ENCODE measurements around the gene IGF2BP1.

The IGF2BP1 gene

DNA sequence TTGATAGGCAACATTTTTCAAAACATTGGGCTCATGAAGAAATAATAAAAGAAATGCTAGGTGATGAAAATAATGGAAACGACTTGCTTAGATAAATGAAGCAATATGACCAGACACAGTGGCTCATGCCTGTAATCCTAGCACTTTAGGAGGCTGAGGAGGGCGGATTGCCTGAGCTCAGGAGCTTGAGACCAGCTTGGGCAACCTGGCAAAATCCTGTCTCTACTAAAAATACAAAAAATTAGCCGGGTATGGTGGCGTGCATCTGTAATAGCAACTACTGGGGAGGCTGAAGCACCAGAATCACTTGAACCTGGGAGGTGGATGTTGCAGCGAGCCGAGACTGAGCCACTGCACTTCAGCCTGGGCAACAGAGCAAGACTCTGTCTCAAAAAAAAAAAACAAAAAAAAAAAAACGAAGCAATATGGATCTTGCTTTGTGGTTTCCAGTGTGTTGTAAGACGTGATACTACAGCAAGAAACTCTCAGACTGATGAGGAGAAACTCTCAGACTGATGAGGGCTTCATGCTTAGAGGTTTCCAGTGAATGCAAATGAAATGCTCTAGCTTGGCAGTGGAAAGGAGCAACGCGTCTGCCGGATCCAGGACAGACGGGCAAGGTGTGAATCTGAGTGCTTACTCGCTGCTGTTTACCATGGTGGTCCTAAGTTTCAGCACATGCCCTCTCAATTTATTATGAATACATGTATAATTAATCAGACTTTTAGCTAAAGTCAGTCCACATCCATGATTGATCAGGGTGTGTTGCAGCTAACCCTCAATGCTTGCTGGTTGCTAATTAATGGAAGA is 11.5 kb upstream of the IGF2BP1 start:
- no CpG with 5 or more reads among the region's 13 CpGs for WGBS, 2 donors (ENCODE audit: extremely low coverage in 2 of 2, insufficient read length in 2 of 2, insufficient replicate concordance in 1 of 2)
- H2AK5ac ChIP-seq (ENCODE audit: low read depth, low read length), result no peak overlapping the region
- H4K91ac ChIP-seq (ENCODE audit: low read depth, low read length, poor library complexity), result no peak overlapping the region
- H3K9ac ChIP-seq (ENCODE audit: low read depth, low read length, poor library complexity), result no peak overlapping the region
- H2AFZ ChIP-seq (ENCODE audit: low read length), result no peak overlapping the region
- H3K79me1 ChIP-seq (ENCODE audit: low read depth, low read length), result no peaks in the 10 kb centered on the region
- no peak overlapping the region for H3K14ac ChIP-seq (ENCODE audit: low read length)
- H3K9me3 ChIP-seq (replicated peaks in 1 of 2; ENCODE audit: control insufficient read depth in 2 of 2, insufficient read depth in 1 of 2, low read depth in 1 of 2, low read length in 2 of 2), result no peaks in the 10 kb centered on the region
- no peaks in the 10 kb centered on the region for H3K36me3 ChIP-seq (replicated peaks in 1 of 2; ENCODE audit: control insufficient read depth in 2 of 2, insufficient read depth in 2 of 2, low read length in 2 of 2)
- no peak for DNase-seq (ENCODE audit: low spot score)
- H3K4me3 ChIP-seq (ENCODE audit: low read length in 2 of 2), result no peak overlapping the region
- no peak overlapping the region for H3K4ac ChIP-seq (ENCODE audit: low read length)
- H3K18ac ChIP-seq (ENCODE audit: low read length), result no peak overlapping the region
- H2BK120ac ChIP-seq (ENCODE audit: low read depth, low read length), result no peak overlapping the region
- H2BK15ac ChIP-seq (ENCODE audit: low read length), result peak overlapping the region; percentile 26
- no peak overlapping the region for H4K8ac ChIP-seq (ENCODE audit: low read depth, low read length)
- H2BK5ac ChIP-seq (ENCODE audit: low read length), result no peak overlapping the region
- H3K23ac ChIP-seq (ENCODE audit: low read depth, low read length, poor library complexity), result no peak overlapping the region
- H3K4me1 ChIP-seq (ENCODE audit: control insufficient read depth in 2 of 2, insufficient read depth in 1 of 2, low read depth in 1 of 2, low read length in 2 of 2), result peaks cover 0 to 5% of the 10 kb centered on the region in 2 donors
- H3K27ac ChIP-seq (replicated peaks; ENCODE audit: low read length), result no peak overlapping the region
- no peak overlapping the region for H3K4me2 ChIP-seq (ENCODE audit: insufficient read depth, low read length, poor library complexity, severe bottlenecking)
- no peaks in the 10 kb centered on the region for H3K27me3 ChIP-seq (ENCODE audit: control insufficient read depth in 3 of 3, insufficient read depth in 3 of 3, low read depth in 1 of 3, low read length in 3 of 3)
- no peak overlapping the region for H2BK12ac ChIP-seq (ENCODE audit: low read length)

DNA sequence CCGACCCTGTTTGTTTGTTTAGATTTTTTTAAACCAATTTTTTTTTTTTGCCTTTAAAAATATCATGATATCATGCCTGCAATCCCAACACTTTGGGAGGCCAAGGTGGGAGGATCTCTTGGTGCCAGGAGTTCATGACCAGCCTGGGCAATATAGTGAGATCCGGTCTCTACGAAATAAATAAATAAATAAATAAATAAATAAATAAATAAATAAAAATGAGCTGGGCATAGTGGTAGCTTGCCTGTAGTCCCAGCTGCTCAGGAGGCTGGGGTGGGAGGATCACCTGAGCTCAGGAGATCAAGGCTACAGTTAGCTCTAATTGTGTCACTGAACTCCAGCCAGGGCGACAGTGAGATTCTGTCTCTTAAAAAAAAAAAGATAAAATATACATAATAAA is 8.1 kb upstream of the IGF2BP1 start:
- no peaks in the 10 kb centered on the region for H3K9me3 ChIP-seq (replicated peaks in 1 of 2; ENCODE audit: control insufficient read depth in 2 of 2, insufficient read depth in 1 of 2, low read depth in 1 of 2, low read length in 2 of 2)
- H3K23ac ChIP-seq (ENCODE audit: low read depth, low read length, poor library complexity), result no peak overlapping the region
- H3K79me1 ChIP-seq (ENCODE audit: low read depth, low read length), result no peaks in the 10 kb centered on the region
- no peak overlapping the region for H4K91ac ChIP-seq (ENCODE audit: low read depth, low read length, poor library complexity)
- no peak overlapping the region for H2BK120ac ChIP-seq (ENCODE audit: low read depth, low read length)
- no peak overlapping the region for H4K8ac ChIP-seq (ENCODE audit: low read depth, low read length)
- H3K4me2 ChIP-seq (ENCODE audit: insufficient read depth, low read length, poor library complexity, severe bottlenecking), result no peak overlapping the region
- H3K9ac ChIP-seq (ENCODE audit: low read depth, low read length, poor library complexity), result no peak overlapping the region
- no peak overlapping the region for H3K4ac ChIP-seq (ENCODE audit: low read length)
- H3K27me3 ChIP-seq (ENCODE audit: control insufficient read depth in 3 of 3, insufficient read depth in 3 of 3, low read depth in 1 of 3, low read length in 3 of 3), result no peaks in the 10 kb centered on the region
- DNase-seq (ENCODE audit: low spot score), result no peak
- no CpG with 5 or more reads among the region's 4 CpGs for WGBS, 2 donors (ENCODE audit: extremely low coverage in 2 of 2, insufficient read length in 2 of 2, insufficient replicate concordance in 1 of 2)
- no peak overlapping the region for H2AK5ac ChIP-seq (ENCODE audit: low read depth, low read length)
- no peak overlapping the region for H2BK5ac ChIP-seq (ENCODE audit: low read length)
- no peak overlapping the region for H3K14ac ChIP-seq (ENCODE audit: low read length)
- no peak overlapping the region for H2BK15ac ChIP-seq (ENCODE audit: low read length)
- H3K4me3 ChIP-seq (ENCODE audit: low read length in 2 of 2), result no peak overlapping the region
- no peak overlapping the region for H3K18ac ChIP-seq (ENCODE audit: low read length)
- H3K27ac ChIP-seq (replicated peaks; ENCODE audit: low read length), result no peak overlapping the region
- no peaks in the 10 kb centered on the region for H3K36me3 ChIP-seq (replicated peaks in 1 of 2; ENCODE audit: control insufficient read depth in 2 of 2, insufficient read depth in 2 of 2, low read length in 2 of 2)
- no peak overlapping the region for H2BK12ac ChIP-seq (ENCODE audit: low read length)
- peaks cover 2 to 27% of the 10 kb centered on the region in 2 donors for H3K4me1 ChIP-seq (ENCODE audit: control insufficient read depth in 2 of 2, insufficient read depth in 1 of 2, low read depth in 1 of 2, low read length in 2 of 2)
- no peak overlapping the region for H2AFZ ChIP-seq (ENCODE audit: low read length)

DNA sequence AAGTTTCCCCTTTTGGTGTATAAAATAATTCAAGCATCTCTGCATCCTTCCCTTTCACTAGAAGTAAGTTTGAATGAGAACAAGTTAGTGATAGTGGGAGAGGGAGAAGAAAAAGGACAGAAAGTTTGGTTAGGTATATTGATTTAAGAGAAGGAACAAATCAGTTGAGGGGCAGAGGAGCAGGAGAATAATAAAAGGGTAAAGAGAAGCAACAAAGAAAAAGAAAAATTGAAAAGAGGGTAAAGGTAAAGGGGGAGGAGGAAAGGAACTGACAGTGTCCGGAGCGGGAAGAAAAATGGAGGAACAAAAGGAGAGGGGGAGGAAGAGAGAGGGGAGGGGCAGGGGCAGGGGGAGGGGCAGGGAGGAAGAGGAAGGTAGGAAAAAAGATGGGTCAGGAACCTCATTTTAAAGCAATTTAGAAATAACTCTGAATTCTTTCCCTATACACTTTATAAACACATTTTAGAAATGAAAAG is 6.3 kb upstream of the IGF2BP1 start:
- no CpG with 5 or more reads among the region's 2 CpGs for whole genome bisulfite sequencing, 2 donors (ENCODE audit: extremely low coverage in 2 of 2, insufficient read length in 2 of 2, insufficient replicate concordance in 1 of 2)
- H4K8ac ChIP-seq (ENCODE audit: low read depth, low read length), result no peak overlapping the region
- no peak overlapping the region for H3K4me3 ChIP-seq (ENCODE audit: low read length in 2 of 2)
- no peak overlapping the region for H3K9ac ChIP-seq (ENCODE audit: low read depth, low read length, poor library complexity)
- H3K4me2 ChIP-seq (ENCODE audit: insufficient read depth, low read length, poor library complexity, severe bottlenecking), result no peak overlapping the region
- H3K23ac ChIP-seq (ENCODE audit: low read depth, low read length, poor library complexity), result no peak overlapping the region
- no peak for DNase-seq (ENCODE audit: low spot score)
- no peak overlapping the region for H3K27ac ChIP-seq (replicated peaks; ENCODE audit: low read length)
- H3K4me1 ChIP-seq (ENCODE audit: control insufficient read depth in 2 of 2, insufficient read depth in 1 of 2, low read depth in 1 of 2, low read length in 2 of 2), result peaks cover 2 to 28% of the 10 kb centered on the region in 2 donors
- H2BK15ac ChIP-seq (ENCODE audit: low read length), result no peak overlapping the region
- H3K14ac ChIP-seq (ENCODE audit: low read length), result no peak overlapping the region
- H3K27me3 ChIP-seq (ENCODE audit: control insufficient read depth in 3 of 3, insufficient read depth in 3 of 3, low read depth in 1 of 3, low read length in 3 of 3), result no peaks in the 10 kb centered on the region
- H4K91ac ChIP-seq (ENCODE audit: low read depth, low read length, poor library complexity), result no peak overlapping the region
- H2AK5ac ChIP-seq (ENCODE audit: low read depth, low read length), result no peak overlapping the region
- no peak overlapping the region for H3K18ac ChIP-seq (ENCODE audit: low read length)
- H2BK5ac ChIP-seq (ENCODE audit: low read length), result no peak overlapping the region
- no peak overlapping the region for H2BK12ac ChIP-seq (ENCODE audit: low read length)
- no peaks in the 10 kb centered on the region for H3K36me3 ChIP-seq (replicated peaks in 1 of 2; ENCODE audit: control insufficient read depth in 2 of 2, insufficient read depth in 2 of 2, low read length in 2 of 2)
- H3K4ac ChIP-seq (ENCODE audit: low read length), result no peak overlapping the region
- H3K9me3 ChIP-seq (replicated peaks in 1 of 2; ENCODE audit: control insufficient read depth in 2 of 2, insufficient read depth in 1 of 2, low read depth in 1 of 2, low read length in 2 of 2), result no peaks in the 10 kb centered on the region
- H3K79me1 ChIP-seq (ENCODE audit: low read depth, low read length), result no peaks in the 10 kb centered on the region
- H2BK120ac ChIP-seq (ENCODE audit: low read depth, low read length), result no peak overlapping the region
- peak overlapping the region; percentile 50 for H2AFZ ChIP-seq (ENCODE audit: low read length)

- no peak for DNase-seq (ENCODE audit: low spot score)
- Histone ChIP-seq H3K27ac (replicated peaks; ENCODE audit: low read length) (no peak overlapping the region), H2AK5ac (ENCODE audit: low read depth, low read length) (no peak overlapping the region), H3K79me1 (ENCODE audit: low read depth, low read length) (no peaks in the 10 kb centered on the region), H3K4me1 (ENCODE audit: control insufficient read depth in 2 of 2, insufficient read depth in 1 of 2, low read depth in 1 of 2, low read length in 2 of 2) (peaks cover 2 to 28% of the 10 kb centered on the region in 2 donors), H3K14ac (ENCODE audit: low read length) (no peak overlapping the region), H2BK120ac (ENCODE audit: low read depth, low read length) (no peak overlapping the region), H3K4me3 (ENCODE audit: low read length in 2 of 2) (no peak overlapping the region), H3K27me3 (ENCODE audit: control insufficient read depth in 3 of 3, insufficient read depth in 3 of 3, low read depth in 1 of 3, low read length in 3 of 3) (no peaks in the 10 kb centered on the region), H3K36me3 (replicated peaks in 1 of 2; ENCODE audit: control insufficient read depth in 2 of 2, insufficient read depth in 2 of 2, low read length in 2 of 2) (no peaks in the 10 kb centered on the region), H3K4me2 (ENCODE audit: insufficient read depth, low read length, poor library complexity, severe bottlenecking) (no peak overlapping the region), H3K18ac (ENCODE audit: low read length) (no peak overlapping the region), H3K9ac (ENCODE audit: low read depth, low read length, poor library complexity) (no peak overlapping the region), H3K4ac (ENCODE audit: low read length) (no peak overlapping the region), H4K8ac (ENCODE audit: low read depth, low read length) (no peak overlapping the region), H2BK5ac (ENCODE audit: low read length) (no peak overlapping the region), H3K9me3 (replicated peaks in 1 of 2; ENCODE audit: control insufficient read depth in 2 of 2, insufficient read depth in 1 of 2, low read depth in 1 of 2, low read length in 2 of 2) (no peaks in the 10 kb centered on the region), H4K91ac (ENCODE audit: low read depth, low read length, poor library complexity) (no peak overlapping the region), H3K23ac (ENCODE audit: low read depth, low read length, poor library complexity) (no peak overlapping the region), H2BK15ac (ENCODE audit: low read length) (no peak overlapping the region), H2AFZ (ENCODE audit: low read length) (no peak overlapping the region), H2BK12ac (ENCODE audit: low read length) (no peak overlapping the region)
- no CpG with 5 or more reads among the region's 2 CpGs for WGBS, 2 donors (ENCODE audit: extremely low coverage in 2 of 2, insufficient read length in 2 of 2, insufficient replicate concordance in 1 of 2)
Observed at GRCh38 chr17:48992444-48992843, 4.7 kb upstream of the IGF2BP1 start.
